HepG2 (cell line): ENCODE data around the gene RPL22L1. TPM values are rescaled to one million over a fixed set of nuclear protein-coding genes. Genes with fewer than 3 reads are reported as not detected.

Experiments used
- ARID4A ChIP-seq: sonication (generic); formaldehyde crosslinking; IDR thresholded peaks from 2 replicates; pipeline ENCODE4 v1.5.0; 2020; ENCODE audit warnings: mild to moderate bottlenecking, missing genetic modification reagents, borderline replicate concordance
- CHD2 ChIP-seq: IDR thresholded peaks from 2 replicates; pipeline ENCODE4 v1.6.1; 2011; ENCODE audit warnings: low read depth, low read length, improper control_type of control experiment
- CREB1 ChIP-seq, 2 experiments: fragments of 450-650 bp in 1 of 2; IDR thresholded peaks; 2 replicates each; pipeline ENCODE4 v1.6.1; 2016 to 2017; ENCODE audit warnings: control low read depth in 1 of 2, mild to moderate bottlenecking in 1 of 2, missing compliant biosample characterization in 1 of 2, missing genetic modification characterization in 1 of 2
- FOXM1 ChIP-seq: sonication (generic); formaldehyde crosslinking; IDR thresholded peaks from 2 replicates; pipeline ENCODE4 v1.5.0; 2020; ENCODE audit warnings: missing genetic modification reagents
- NFAT5 ChIP-seq: sonication (generic); formaldehyde crosslinking; IDR thresholded peaks from 2 replicates; pipeline ENCODE4 v1.4.0; 2020; ENCODE audit warnings: missing genetic modification reagents
- PAF1 ChIP-seq: IDR thresholded peaks from 2 replicates; pipeline ENCODE4 v1.6.1; 2016; ENCODE audit warnings: missing genetic modification reagents, missing compliant biosample characterization
- POLR2AphosphoS5 ChIP-seq: IDR thresholded peaks from 2 replicates; pipeline ENCODE4 v1.6.1; 2012; ENCODE audit warnings: low read depth, low read length
- SP140L ChIP-seq: sonication (generic); formaldehyde crosslinking; IDR thresholded peaks from 2 replicates; pipeline ENCODE4 v1.4.0; 2020; ENCODE audit warnings: missing genetic modification reagents, borderline replicate concordance
- SRSF4 ChIP-seq: fragments of 200-400 bp; formaldehyde crosslinking; IDR thresholded peaks from one replicate; pipeline ENCODE4 v1.6.1; 2018; ENCODE audit warnings: mild to moderate bottlenecking, low read depth, low read length, moderate library complexity; ENCODE audit not compliant: poor library complexity, severe bottlenecking
- TMF1 ChIP-seq: sonication (generic); formaldehyde crosslinking; IDR thresholded peaks from 2 replicates; pipeline ENCODE4 v1.8.1; 2022; ENCODE audit warnings: low read depth, missing genetic modification reagents
- ZBTB7A ChIP-seq: sonication (generic); formaldehyde crosslinking; IDR thresholded peaks from 2 replicates; pipeline ENCODE4 v1.8.0; 2022; ENCODE audit warnings: mild to moderate bottlenecking, missing genetic modification reagents
- ZNF264 ChIP-seq: sonication (generic); formaldehyde crosslinking; IDR thresholded peaks from 2 replicates; pipeline ENCODE4 v1.4.0; 2020; ENCODE audit warnings: missing genetic modification reagents
- ZNF331 ChIP-seq: sonication (generic); formaldehyde crosslinking; IDR thresholded peaks from 2 replicates; pipeline ENCODE4 v1.4.0; 2020; ENCODE audit warnings: missing genetic modification reagents
- ZNF350 ChIP-seq: sonication (generic); formaldehyde crosslinking; IDR thresholded peaks from 2 replicates; pipeline ENCODE4 v1.4.0; 2020; ENCODE audit warnings: mild to moderate bottlenecking, low read depth, missing genetic modification reagents, borderline replicate concordance
- ZNF547 ChIP-seq: sonication (generic); formaldehyde crosslinking; IDR thresholded peaks from 2 replicates; pipeline ENCODE4 v1.5.1; 2020; ENCODE audit warnings: mild to moderate bottlenecking, missing genetic modification reagents
- polyA plus RNA-seq, 8 experiments: library from polyadenylated mRNA; depleted of rRNA in 3 of 8; stranded (reverse) in 7 of 8; unstranded in 1 of 8; fragments of >200 nt; fragmentation: Illumina TruSeq in 4 of 8; extraction: Trizol in 4 of 8; gene quantifications; 2 replicates each; pipeline versions ENCODE4 v1.2.1 to v1.2.3, GENCODE V29; 2011 to 2016; ENCODE audit warnings: low read depth in 4 of 8, missing spikeins in 1 of 8, mixed read lengths in 1 of 8; ENCODE audit not compliant: insufficient read depth in 1 of 8
- total RNA-seq, 5 experiments: library from RNA; depleted of rRNA; stranded (reverse); fragments of >200 nt; fragmentation: Illumina TruSeq; extraction: Trizol; gene quantifications; 2 replicates each; pipeline ENCODE4 v1.2.3, GENCODE V29; 2016; ENCODE audit warnings: low read depth in 1 of 5
- TF ChIP-seq, protein P1 (sequence below): sonication (generic); formaldehyde crosslinking; IDR thresholded peaks from 2 replicates; pipeline ENCODE4 v1.5.1; 2020; ENCODE audit warnings: missing genetic modification reagents, mild to moderate bottlenecking, borderline replicate concordance

The RPL22L1 gene
- total and polyA plus RNA-seq, 2 of the 13 experiments (the other 11 are each of a cell fraction or from before 2014, with no cell fraction given), result 42.7 to 152 TPM

GRCh38 chr3:170865209-170866094, 4.5 kb downstream of the RPL22L1 start (continued):
- TF ChIP-seq NFAT5 (CRISPR knock-in tag), result no peak
- TF ChIP-seq SP140L (CRISPR knock-in tag), result no peak
- no peak for TF ChIP-seq ZNF331 (CRISPR knock-in tag)
- TF ChIP-seq, protein P1, sequence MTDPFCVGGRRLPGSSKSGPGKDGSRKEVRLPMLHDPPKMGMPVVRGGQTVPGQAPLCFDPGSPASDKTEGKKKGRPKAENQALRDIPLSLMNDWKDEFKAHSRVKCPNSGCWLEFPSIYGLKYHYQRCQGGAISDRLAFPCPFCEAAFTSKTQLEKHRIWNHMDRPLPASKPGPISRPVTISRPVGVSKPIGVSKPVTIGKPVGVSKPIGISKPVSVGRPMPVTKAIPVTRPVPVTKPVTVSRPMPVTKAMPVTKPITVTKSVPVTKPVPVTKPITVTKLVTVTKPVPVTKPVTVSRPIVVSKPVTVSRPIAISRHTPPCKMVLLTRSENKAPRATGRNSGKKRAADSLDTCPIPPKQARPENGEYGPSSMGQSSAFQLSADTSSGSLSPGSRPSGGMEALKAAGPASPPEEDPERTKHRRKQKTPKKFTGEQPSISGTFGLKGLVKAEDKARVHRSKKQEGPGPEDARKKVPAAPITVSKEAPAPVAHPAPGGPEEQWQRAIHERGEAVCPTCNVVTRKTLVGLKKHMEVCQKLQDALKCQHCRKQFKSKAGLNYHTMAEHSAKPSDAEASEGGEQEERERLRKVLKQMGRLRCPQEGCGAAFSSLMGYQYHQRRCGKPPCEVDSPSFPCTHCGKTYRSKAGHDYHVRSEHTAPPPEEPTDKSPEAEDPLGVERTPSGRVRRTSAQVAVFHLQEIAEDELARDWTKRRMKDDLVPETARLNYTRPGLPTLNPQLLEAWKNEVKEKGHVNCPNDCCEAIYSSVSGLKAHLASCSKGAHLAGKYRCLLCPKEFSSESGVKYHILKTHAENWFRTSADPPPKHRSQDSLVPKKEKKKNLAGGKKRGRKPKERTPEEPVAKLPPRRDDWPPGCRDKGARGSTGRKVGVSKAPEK (CRISPR knock-in tag), result no peak
- no peak for TF ChIP-seq ZBTB7A
- TF ChIP-seq CHD2, result no peak
- no peak for TF ChIP-seq CREB1 (IDR thresholded peaks at IDR 0.05)
- TF ChIP-seq CREB1 (CRISPR knock-in tag; IDR thresholded peaks at IDR 0.05), result no peak
- TF ChIP-seq ZNF350 (CRISPR knock-in tag), result no peak
- TF ChIP-seq SRSF4, result peak; percentile 71
- peak; percentile 73; the same call in 1 of the 2 replicates for TF ChIP-seq PAF1 (CRISPR knock-in tag)
- no peak for TF ChIP-seq ZNF264
- 0 out of 2 replicates have a peak, but pooled peaks have one; percentile 18 for TF ChIP-seq POLR2AphosphoS5
- no peak for TF ChIP-seq ARID4A
- no peak for TF ChIP-seq TMF1 (CRISPR knock-in tag)
- TF ChIP-seq FOXM1 (CRISPR knock-in tag), result no peak
- no peak for TF ChIP-seq ZNF547 (CRISPR knock-in tag)
